Measurements from ENCODE around the gene SPSB3.

SPSB3 gene

DNA sequence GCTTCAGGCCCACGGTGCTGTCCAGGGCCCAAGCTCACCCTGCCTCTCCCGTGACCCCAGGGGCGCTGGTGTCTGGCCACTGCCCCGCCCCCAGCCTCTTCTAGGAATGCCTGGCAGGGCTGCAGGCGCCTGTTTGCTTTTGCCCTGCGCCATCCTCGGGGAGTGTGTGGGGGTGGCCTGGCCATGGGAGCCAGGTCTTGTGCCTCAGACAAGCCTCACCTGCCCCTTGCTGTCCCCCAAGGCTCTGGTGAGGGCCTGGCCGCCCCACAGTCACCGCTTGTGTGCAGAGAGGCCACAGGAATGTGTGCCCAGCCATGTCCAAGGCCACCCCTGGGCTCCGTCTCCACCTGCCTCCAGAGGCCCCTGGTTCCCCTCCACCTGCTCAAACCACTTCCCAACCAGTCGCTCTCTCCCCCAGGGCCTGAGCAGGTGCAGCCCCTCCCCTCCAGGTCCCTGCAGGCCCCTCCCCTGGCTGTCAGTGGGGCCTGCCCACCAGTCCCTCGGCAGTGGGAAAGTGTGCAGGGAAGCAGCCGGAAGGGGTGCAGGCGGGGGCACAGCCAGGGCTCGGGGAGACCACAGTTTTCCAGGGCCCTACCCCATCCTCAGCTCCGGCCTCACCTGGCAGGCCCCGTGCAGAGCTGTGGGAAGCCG is 12.0 kb upstream of the SPSB3 start:
- TF ChIP-seq, protein P1, sequence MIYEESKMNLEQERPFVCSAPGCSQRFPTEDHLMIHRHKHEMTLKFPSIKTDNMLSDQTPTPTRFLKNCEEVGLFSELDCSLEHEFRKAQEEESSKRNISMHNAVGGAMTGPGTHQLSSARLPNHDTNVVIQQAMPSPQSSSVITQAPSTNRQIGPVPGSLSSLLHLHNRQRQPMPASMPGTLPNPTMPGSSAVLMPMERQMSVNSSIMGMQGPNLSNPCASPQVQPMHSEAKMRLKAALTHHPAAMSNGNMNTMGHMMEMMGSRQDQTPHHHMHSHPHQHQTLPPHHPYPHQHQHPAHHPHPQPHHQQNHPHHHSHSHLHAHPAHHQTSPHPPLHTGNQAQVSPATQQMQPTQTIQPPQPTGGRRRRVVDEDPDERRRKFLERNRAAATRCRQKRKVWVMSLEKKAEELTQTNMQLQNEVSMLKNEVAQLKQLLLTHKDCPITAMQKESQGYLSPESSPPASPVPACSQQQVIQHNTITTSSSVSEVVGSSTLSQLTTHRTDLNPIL (CRISPR knock-in tag; IDR thresholded peaks at IDR 0.05; ENCODE audit: low read depth) = no peak
- TF ChIP-seq TCF4 (CRISPR knock-in tag; IDR thresholded peaks at IDR 0.05; ENCODE audit: borderline replicate concordance) = no peak
- TF ChIP-seq ZFP3 (CRISPR knock-in tag; IDR thresholded peaks at IDR 0.05) = no peak
- no peak for TF ChIP-seq CSRNP3 (CRISPR knock-in tag; IDR thresholded peaks at IDR 0.05)
- TF ChIP-seq GLIS3 (CRISPR knock-in tag; IDR thresholded peaks at IDR 0.05) = no peak
- TF ChIP-seq ZNF70 (CRISPR knock-in tag; IDR thresholded peaks at IDR 0.05) = no peak
- TF ChIP-seq PATZ1 (CRISPR knock-in tag; IDR thresholded peaks at IDR 0.05; ENCODE audit: borderline replicate concordance) = no peak
- TF ChIP-seq TSHZ2 (CRISPR knock-in tag; IDR thresholded peaks at IDR 0.05) = no peak
- TF ChIP-seq ESRRG (CRISPR knock-in tag; IDR thresholded peaks at IDR 0.05) = no peak
- no peak for ATAC-seq

- no peak; the same call in 2 of the 3 replicates for ATAC-seq
- TF ChIP-seq, protein P1 (CRISPR knock-in tag; IDR thresholded peaks at IDR 0.05; ENCODE audit: low read depth) = no peak
- TF ChIP-seq ZNF8 (CRISPR knock-in tag; IDR thresholded peaks at IDR 0.05) = no peak
- TF ChIP-seq ESRRG (CRISPR knock-in tag; IDR thresholded peaks at IDR 0.05) = no peak
- no peak for TF ChIP-seq ZFP30 (CRISPR knock-in tag; IDR thresholded peaks at IDR 0.05)
- no peak for TF ChIP-seq ZNF70 (CRISPR knock-in tag; IDR thresholded peaks at IDR 0.05)
- no peak for TF ChIP-seq GLIS3 (CRISPR knock-in tag; IDR thresholded peaks at IDR 0.05)
- TF ChIP-seq TSHZ2 (CRISPR knock-in tag; IDR thresholded peaks at IDR 0.05) = no peak
- no peak for TF ChIP-seq CSDC2 (CRISPR knock-in tag; IDR thresholded peaks at IDR 0.05)
- TF ChIP-seq TCF4 (CRISPR knock-in tag; IDR thresholded peaks at IDR 0.05; ENCODE audit: borderline replicate concordance) = no peak
- no peak for TF ChIP-seq RARB (CRISPR knock-in tag; IDR thresholded peaks at IDR 0.05)
- TF ChIP-seq SNAI2 (CRISPR knock-in tag; IDR thresholded peaks at IDR 0.05) = no peak
- no peak for TF ChIP-seq POU6F1 (CRISPR knock-in tag; IDR thresholded peaks at IDR 0.05; ENCODE audit: borderline replicate concordance, low read depth)
- no peak for TF ChIP-seq BACH2 (CRISPR knock-in tag; IDR thresholded peaks at IDR 0.05; ENCODE audit: borderline replicate concordance)
- TF ChIP-seq TOX (CRISPR knock-in tag; IDR thresholded peaks at IDR 0.05; ENCODE audit: borderline replicate concordance) = no peak
- no peak for TF ChIP-seq ARNTL (CRISPR knock-in tag; IDR thresholded peaks at IDR 0.05; ENCODE audit: borderline replicate concordance, low read depth)
- TF ChIP-seq PPARA (CRISPR knock-in tag; IDR thresholded peaks at IDR 0.05; ENCODE audit: borderline replicate concordance) = no peak
- no peak for TF ChIP-seq ZC3H10 (CRISPR knock-in tag; IDR thresholded peaks at IDR 0.05)
Measured at GRCh38 chr16:1793578-1794220, 11.3 kb upstream of the SPSB3 start, which contains the start of gene IGFALS. IGFALS (minus strand) TSS chr16:1793705; CDS start chr16:1793652, 53 bp downstream.

Measured in SK-N-SH treated with all-trans-retinoic acid at 6 μM for 48 hours (cell line).